Suprapubic skin (tissue), 4 donors: ENCODE data around the gene NTMT1.

ENCODE experiments used
- CTCF ChIP-seq, 2 donors: fragments of 200-600 bp in 1 of 2; fragments of 450-650 bp in 1 of 2; sonication (generic) in 1 of 2; IDR thresholded peaks; one replicate each; pipeline ENCODE4 v1.5.1; 2016 to 2019; ENCODE audit warnings: antibody characterized with exemption in 2 of 2, mild to moderate bottlenecking in 1 of 2, moderate library complexity in 1 of 2
- EP300 ChIP-seq: sonication (generic); formaldehyde crosslinking; IDR thresholded peaks from one replicate; pipeline ENCODE4 v1.6.1; 2017; ENCODE audit warnings: antibody characterized with exemption
- POLR2A ChIP-seq, 2 donors: fragments of 450-650 bp; IDR thresholded peaks; one replicate each; pipeline ENCODE4 v1.6.1; 2017; ENCODE audit warnings: antibody characterized with exemption in 2 of 2, mild to moderate bottlenecking in 2 of 2, moderate library complexity in 2 of 2
- POLR2AphosphoS5 ChIP-seq, 3 donors: sonication (generic); formaldehyde crosslinking; IDR thresholded peaks; one replicate each; pipeline ENCODE4 v1.6.1; 2017; ENCODE audit warnings: antibody characterized with exemption in 3 of 3

- TF ChIP-seq CTCF (IDR thresholded peaks at IDR 0.05), result no peak
- no peak for TF ChIP-seq EP300
- no peak for TF ChIP-seq POLR2AphosphoS5 (IDR thresholded peaks at IDR 0.05)
- no peak for TF ChIP-seq POLR2A (IDR thresholded peaks at IDR 0.05)
These were observed 20.3 kb downstream of the NTMT1 start for GRCh38 chr9:129646252-129646651.
